GM21367 (cell line): ENCODE data around the gene PHLDA1.

Experiments
- ATAC-seq: cut with Tn5 transposase; IDR thresholded peaks from one replicate; pipeline ENCODE4 v1.9.1; 2021; ENCODE audit not compliant: unreplicated experiment

The PHLDA1 gene

DNA sequence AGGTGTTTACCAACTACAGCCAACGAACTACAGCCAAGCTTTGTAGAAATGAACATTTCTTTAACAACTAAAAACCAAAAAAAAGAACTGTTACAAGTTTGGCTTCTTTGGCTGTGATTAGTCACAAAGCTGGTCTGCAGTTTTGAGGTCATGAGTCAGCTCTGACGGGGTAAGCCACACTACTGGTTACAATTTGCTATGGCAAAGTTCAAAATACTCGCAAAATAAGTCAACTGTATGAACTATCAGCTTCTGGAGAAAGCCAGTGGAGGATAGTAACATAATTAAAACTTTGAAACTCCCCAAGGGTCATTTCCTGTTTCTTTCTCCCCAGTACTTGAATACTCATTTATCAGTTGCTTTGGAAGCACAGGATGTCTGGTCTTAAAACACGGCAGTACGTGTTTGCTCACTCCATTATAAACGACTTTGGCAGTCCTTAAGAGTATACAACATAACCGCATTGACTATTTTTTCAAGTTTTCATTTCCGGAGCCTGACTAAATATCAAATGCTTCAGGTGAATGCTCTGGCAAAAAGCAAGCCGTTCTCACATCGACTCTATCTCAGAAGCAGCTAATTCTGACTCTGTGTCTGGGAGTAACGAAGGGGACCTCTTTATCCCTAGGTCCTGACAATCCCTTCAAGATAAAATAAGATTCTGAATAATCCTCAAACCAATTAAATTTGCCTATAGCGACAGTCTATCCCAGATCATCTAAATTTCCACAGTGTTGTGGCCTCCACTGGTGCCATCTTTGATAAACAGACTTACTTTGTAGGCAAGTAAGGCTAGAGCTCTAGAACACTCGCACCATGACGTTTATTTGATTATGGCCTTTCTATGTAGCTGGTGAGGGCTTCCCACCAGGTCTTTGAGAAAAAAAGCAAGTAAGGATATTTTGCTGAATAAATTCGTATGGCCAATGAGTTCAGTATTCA lies 10.6 kb downstream of the PHLDA1 start:
- ATAC-seq: no peak

DNA sequence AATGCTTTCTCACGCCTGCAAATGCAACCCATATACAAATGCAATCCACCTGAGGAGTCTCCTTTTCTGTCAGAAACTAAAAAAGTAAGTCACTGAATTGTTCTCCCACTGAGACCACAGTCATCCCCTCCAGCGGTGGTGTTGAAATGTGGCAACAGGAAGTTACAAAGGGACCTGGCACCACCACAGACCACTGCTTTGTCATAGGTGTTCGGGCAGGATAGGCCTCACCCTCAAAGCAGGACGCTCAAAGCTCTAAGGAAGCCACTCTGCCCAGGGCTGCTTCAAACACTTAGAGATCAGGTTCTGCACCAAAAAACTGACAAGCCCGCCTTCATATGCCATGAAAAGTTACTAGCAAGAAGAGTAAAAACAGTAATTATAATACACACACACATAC lies 11.3 kb downstream of the PHLDA1 start:
- peak; percentile 56 for ATAC-seq

DNA sequence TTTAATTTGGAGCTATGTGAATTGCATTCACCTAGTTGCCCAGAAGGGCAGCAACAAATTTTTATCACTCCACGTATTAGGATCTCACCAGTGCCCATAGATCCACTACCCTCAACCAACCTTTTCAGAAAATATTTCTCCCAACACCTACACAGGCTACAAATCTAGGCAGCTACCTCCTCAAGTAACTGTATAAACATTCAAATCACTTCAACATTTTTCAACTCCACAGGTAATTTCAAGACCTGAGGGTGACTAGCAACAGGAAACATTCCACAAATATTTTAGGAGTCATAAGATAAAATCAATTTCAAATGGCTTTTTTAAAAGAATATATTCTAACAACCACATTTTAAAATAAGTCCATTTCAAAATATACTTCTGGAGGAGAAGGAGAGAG lies 12.9 kb downstream of the PHLDA1 start:
- no peak for ATAC-seq

DNA sequence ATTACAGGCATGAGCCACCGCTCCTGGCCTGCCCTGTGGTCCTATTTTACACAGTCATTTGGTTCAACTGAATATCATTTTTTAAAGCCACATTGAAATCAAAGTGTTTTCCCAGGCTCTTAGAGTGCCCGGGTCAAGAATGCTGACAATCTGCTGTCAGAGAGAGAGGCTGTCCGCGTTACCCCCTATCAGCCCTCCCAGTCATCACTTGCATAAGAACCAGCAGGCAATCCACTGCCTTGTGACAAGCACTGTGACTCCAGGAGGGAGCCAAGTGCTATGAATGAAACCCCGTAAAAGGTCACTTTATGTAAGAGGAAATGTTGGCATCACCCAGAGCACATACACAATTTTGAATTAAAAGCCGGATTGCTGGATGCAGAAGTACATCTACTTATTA lies 13.5 kb downstream of the PHLDA1 start:
- ATAC-seq: no peak

DNA sequence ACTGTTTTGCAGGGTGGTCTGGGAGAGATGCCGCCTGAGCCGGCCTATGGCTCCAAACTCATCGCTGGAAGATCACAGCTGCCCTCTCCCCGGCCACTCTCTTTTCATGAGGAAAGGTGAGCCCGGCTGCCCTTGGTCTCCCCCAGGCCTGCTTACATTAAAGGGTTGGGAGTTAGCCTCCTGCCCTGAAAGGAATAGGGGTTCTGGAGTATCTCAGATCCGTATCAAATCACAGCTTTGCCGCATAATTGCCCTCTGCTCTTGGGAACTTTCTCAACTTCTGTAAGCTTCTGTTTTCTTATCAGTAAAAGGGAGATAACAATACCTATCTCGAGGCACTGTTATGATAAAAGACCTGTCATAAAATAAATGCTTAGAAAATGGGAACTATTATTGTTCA lies 17.6 kb downstream of the PHLDA1 start:
- ATAC-seq: no peak

DNA sequence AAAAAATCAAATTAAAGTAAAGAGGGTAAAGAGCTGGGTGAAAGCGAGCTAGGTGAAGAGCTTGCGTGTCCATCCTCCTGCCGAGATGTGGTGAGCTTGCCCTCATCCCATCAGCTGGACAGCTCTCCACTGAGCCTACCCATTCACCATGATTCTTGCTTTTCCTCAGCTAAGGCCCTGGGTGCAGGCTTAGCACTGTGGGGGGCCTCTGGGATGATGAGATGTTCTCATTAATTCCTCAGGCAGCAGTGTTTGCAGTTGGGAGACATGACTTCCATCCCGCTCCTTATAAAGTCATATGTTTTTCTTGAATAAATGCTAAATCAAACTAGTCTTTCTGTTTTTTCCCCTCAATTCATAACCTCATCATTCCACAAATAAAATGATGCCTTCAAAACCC lies 18.0 kb downstream of the PHLDA1 start:
- ATAC-seq: no peak

DNA sequence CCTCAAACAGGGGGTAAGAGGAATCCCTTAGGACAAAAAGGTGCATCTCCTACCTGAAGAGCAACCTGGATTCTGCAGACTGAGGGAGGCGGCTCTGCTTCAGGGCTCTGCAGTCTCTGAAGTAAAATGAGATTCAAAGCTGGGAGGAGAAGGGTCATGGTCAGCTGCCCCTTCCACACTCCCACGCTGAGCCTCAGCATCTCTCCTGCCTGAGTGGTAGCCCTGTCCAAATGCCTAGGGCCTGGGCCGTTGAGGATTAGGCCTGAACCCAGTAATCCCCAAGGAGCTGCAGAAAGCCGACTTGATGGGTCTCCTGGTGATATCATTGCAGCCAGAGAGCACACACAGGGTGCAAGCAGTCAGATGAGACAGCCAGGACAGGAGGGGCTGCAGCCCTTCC lies 18.9 kb downstream of the PHLDA1 start:
- no peak for ATAC-seq

DNA sequence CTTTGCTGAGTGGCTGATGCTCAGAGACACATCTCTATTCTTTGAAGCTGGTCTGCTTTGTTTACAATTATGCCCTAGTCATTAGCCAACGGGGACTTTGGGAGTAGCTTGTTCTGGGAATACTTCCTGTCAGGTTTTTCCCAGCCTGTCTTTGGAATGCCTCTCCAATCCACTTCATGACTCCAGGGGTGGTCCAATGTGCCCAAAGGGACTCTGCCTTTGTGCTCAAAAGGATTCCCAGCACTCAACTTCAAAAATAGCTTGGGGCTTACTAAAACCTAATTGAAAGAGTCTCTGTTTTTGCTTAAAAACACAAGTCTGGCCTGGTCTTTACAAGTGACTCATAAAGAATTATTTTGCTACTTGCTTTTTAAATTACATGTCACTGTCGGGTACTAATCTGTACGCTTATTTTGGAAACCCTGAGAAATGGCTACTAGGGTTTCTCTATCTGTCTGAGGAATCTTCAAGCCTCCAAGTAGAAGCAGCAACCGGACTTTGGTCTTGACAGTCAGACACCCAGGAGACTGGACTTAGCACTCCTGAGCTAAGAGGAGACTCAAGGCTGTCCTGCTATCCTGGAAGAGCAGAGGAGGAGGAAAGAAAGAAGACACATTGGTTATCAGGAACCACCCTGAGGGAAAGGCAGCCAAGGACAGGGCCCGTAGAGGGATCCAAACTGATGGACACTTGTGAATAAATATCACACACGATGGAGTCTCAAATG lies 20.7 kb downstream of the PHLDA1 start:
- no peak for ATAC-seq

DNA sequence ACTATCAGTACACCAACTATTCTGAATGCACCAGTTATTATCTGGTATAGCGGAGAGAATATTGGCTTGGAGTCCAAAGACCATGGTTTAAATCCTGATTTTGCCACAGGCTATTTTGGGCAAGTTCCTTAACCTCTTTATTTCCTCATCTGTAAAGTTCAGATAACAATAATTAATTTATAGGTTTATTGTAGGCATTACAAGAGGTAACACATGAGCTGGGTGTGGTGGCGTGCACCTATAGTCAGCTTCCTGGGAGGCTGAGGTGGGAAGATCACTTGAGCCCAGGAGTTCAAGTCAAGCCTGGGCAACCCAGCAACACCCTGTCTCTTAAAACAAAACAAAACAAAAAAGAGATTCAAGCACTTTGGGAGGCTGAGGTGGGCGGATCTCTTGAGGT lies 23.1 kb downstream of the PHLDA1 start:
- no peak for ATAC-seq

DNA sequence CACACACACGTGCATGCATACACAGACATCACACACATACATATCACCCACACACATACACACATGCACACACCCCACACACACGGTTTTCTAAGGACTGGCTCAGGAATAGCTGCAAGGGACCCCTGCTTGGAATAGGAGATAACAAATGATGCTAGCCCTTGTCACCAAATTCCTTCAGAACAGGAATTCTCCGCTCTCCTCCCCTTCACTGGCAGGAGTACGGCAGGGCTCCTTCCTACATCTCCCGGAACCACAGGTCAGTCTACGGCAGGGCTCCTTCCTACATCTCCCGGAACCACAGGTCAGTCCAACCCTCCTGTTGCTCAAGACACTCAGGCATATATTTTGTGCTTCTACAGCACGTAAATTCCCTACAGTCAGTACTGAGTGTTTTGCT lies 23.9 kb downstream of the PHLDA1 start:
- ATAC-seq: no peak

DNA sequence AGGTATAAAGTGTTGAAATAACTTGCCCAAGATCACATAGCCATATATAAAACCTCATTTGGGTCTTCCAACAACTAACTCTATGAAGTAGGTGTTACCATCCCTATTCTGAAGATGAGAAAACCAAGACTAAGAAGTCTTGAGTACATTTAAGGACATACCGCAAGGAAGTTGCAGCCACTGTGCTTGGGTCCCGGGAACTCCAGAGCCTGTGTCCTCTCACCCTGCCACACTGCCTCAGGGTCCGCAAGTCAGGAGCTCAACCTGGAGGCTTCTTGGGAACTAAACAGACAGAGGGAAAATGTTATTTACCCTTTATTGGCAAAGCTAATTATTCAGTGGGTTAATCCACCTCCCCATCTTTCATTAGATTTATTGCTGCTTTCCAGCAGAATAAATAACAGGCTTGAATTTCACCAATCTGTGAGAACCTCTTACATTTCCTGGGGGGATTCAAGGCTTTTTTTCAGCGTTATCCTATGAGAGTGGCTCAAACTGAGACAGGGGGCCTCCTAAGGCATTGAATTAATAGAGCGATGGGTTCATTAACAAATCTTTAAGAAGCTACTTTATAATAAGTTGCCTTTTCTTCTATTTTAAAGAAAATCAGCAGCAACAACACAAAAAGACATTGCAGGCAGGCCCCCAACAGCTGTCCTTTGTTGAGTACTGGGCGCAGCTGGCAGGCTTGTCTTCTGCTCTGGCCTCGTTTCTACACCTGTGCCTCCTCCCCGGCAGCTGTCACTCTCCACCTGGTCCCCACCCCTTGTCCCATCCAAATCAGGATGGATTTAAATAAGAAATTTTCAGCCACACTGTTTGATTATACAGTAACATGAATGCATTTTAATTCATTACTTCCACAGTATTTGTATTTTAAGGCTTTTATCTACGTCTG lies 25.3 kb downstream of the PHLDA1 start:
- no peak for ATAC-seq

DNA sequence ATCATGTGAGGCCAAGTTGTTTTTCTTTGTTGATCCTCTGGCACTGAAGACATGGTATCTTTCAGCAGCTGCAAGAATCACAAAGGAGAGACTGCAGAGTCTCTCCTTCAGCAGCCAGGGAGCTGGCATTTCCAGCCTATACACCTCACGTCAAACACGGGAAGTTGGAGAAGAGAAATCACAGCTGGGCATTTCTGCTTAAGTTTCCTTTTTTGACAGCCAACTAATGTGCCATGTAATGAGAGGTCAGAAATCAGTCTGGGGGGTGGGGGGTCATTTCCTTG lies 28.3 kb downstream of the PHLDA1 start:
- no peak for ATAC-seq

DNA sequence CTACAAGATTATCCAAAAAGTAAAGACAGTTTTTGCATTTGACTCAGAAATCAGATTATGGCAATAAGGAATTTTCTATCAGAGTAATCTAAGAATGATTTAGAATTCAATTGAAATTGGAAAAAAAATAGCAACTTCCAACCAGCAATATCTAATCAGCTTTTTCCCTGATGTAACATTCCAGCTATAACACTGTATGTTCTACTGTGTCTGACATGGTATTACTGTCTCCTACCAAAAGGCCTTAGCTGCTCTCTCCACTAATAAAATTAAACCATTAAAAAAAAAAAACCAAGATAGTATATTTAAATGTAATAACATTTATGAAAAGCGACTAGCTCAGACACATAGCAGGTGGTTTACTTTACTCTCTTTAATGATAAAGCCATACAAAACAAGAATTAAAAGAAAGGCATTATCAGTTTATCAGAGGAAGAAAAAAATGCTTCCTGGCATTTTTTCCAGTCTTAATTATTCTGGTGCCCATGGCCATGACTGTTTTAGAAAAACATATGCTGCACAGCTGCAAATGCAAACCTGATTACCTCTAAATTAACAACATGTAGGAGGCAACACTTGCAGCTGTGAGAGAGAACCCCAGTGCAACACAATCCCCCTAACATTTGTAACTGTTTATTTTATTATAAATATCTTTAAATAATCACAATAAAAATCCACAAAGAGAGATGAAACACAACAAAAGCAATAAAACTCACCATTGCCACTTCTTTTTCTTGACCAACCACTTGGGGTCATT lies 28.8 kb downstream of the PHLDA1 start:
- ATAC-seq: no peak

DNA sequence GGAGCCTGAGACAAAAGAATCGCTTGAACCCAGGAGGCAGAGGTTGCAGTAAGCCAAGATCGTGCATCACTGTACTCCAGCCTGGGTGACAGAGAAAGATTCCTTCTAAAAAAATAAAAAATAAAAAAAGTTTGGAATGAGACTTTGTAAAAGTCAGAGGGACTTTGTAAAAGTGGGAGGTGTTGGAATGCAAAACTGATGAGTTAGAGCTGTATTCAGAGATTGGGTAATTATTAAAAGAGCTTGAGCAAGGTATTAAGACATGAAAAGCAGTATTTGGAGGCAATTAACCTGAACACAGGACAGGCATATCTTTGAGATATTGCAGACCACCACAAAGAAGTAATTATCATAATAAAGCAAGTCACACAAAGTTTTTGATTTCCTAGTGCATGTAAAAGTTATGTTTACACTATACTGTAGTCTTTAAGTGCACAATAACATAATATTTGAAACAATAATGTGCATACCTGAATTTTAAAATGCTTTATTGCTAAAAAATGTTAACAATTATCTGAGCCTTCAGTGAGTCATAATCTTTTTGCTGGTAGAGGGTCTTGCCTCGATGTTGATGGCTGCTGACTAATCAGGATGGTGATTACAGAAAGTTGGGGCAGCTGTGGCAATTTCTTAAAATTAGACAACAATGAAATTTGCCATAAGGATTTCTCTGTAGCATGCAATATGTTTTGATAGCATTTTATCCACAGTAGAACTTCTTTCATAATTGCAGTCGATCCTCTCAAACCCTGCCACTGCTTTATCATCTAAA lies 33.1 kb downstream of the PHLDA1 start:
- ATAC-seq: no peak

DNA sequence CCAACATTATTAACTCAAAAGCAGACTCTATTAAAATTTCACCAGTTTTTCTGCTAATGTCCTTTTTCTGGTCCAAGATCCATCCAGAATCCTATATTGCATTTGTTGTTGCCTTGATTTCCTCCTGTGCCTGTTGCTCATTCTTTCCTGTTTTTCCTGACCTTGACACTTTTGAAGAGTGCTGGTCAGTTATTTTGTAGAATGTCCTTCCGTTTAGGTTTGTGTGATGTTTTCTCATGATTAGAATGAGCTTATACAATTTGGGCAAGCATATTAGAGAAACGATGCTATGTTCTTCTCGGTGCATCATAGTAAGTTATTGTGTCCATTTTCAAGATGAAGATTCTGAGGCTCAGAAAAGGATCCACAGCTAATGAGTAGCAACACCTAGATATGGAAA lies 33.9 kb downstream of the PHLDA1 start:
- ATAC-seq: no peak

DNA sequence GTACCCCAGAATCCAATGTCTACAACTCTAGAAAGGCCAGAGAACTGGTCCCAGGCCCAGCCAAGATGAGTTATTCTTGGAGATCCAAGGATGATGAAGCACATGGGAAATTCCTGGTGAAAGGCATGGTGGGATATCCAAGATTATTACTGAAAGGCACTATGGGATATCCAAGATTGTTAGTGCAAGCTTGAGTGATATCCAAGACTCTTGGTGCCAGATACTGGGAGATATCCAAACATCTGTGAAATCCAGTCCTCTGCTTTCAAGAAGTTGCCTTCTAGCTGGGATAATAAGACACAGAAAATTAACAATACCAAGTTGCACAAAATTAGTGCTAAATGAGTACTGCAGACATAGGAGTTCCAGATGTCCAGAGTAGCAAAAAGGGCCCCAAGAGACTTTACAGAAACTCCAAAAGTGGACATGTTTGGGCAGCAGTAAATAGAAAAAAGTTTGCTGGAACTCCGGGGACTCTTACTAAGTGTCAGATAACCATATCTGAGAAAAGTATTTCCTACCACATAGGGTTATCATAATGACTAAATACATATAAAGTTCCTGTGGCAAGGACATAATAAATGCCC lies 34.6 kb downstream of the PHLDA1 start:
- no peak for ATAC-seq

DNA sequence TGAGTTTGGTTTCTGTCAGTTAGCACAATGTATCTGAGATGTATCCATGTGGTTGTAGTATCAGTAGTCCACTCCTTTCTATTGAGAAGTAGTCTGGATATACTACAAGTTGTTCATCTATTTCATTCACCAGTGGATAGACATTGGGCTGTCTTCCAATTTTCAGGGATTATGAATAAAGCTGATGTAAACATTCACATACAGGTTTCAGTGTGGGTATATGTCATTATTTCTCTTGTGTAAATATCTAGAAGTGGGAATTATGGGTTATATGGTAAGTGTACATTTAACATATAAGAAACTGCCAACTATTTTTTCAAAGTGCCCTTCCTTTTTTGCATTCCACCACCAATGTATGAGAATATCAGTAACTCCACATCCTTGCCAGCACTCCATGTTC lies 35.9 kb downstream of the PHLDA1 start:
- ATAC-seq: no peak

DNA sequence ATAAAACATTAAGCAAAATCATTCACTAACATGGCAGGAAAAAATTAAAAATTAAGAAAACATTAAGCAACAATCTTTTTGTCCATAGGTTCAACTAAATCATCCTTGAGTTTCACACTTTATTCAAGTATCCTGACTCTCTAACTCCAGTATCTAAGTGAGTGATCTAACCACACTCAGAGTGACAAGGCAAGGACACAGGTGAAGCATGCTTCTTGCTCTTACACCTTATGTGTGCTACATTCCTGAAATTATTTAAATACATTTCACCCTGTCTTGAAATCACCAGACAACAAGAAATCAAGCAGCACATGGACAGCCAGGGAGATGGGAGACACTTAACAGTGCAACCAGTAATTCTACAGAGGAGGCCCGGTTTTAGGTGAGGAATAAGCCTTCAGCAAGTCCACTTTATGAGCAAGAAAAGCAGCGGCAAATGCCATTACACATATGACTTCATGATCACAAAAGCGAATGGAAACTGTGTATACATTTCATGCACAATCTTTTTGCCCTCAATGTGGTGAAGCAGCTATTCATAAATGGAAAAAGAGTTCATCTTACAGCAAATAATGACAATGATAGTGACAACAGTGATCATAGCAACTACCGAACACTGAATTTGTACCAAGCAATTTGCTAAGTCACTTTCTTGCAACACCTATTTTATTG lies 37.4 kb downstream of the PHLDA1 start:
- ATAC-seq: no peak

DNA sequence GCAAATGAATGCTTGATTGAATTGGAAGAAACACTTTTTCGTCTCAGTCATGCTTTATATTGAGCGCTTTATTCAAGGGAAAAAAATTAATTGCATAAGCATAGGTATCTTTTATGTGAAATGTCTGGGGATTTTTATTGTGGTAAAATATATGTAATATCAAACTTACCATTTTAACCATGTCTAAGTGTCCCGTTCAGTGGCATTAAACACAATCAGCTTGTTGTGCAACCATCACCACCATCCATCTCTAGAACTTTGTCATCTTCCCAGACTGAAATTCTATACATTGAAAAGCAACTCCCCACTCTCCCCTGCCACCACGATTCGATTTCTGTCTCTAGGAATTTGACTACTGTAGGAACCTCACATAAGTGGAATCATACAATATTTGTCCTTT lies 39.8 kb downstream of the PHLDA1 start:
- no peak for ATAC-seq
